ENCODE results near the gene SPART.
"Not testable (repeated sequence)": the region's sequence is repeated elsewhere in the genome, so short reads cannot be mapped to it uniquely, and the experiment has no call there.

The SPART gene

DNA sequence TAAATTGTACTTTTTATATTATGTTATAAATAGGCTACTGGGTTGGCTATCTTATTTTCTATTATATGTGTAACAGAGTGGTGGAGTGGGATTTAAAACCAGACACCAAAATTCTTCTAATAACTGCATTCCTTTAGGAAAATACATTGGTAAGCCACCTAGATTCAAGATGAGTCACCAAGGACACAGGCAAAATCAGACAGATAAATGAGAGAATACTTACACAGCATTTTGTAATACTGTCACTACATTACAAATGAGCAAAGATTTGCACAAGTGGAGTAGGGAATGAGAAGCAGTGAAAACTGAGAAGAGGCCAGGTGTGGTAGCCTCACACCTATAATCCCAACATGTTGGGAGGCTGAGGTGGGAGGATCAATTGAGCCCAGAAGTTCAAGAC lies 6.2 kb upstream of the SPART start:
- no peak for DNase-seq

GRCh38 chr13:36347531-36348210 lies 1.5 kb upstream of the SPART start:
- DNase-seq = no peak

- DNase-seq = peak; percentile 65
Observed at GRCh38 chr13:36345438-36346221, 564 bp downstream of the SPART start.

DNA sequence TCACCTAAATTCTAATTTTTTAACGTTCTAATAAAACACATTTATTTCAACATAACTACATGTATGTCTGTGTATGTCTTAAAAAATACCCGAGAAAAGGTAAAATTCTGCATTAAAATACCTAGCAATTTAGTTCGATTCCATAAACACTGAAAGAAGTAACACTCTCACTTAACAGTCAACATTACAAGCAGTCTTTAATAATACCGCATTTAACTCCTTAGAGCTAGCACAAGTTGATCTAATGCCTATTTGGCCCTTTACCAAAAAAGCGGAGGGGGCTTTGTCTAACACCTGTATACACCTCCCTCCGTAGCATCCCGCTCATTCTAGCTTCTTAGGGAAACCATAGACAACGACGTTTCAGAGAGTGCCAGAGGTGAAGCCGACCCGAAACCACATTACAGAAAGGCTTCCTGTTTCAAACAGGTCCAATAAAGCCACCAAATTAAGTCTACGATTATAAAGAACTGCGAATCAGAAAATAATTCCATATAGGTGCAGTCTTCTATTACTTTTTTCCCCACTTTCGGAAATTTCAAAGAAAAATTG lies 1.2 kb downstream of the SPART start:
- DNase-seq = peak; percentile 61

- DNase-seq = no peak
Observed at GRCh38 chr13:36344173-36344572, 2.0 kb downstream of the SPART start.

DNA sequence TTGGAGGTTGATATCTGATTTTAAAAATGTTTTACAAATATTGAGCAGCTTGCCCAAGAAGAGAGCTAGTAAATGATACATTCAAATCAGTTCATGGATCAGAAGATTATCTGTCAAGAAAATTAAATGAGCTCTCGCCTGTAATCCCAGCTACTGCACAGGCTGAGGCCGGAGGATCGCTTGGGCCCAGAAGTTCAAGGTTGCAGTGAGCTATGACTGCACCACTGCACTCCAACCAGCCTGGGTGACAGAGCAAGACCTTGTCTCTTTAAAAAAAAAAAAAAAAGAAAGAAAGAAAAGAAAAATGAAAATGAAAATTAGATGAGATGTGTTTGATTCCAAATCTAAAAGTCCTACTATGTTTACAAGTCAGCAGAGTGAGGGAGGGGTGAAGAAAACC lies 2.4 kb downstream of the SPART start:
- DNase-seq = no peak

DNA sequence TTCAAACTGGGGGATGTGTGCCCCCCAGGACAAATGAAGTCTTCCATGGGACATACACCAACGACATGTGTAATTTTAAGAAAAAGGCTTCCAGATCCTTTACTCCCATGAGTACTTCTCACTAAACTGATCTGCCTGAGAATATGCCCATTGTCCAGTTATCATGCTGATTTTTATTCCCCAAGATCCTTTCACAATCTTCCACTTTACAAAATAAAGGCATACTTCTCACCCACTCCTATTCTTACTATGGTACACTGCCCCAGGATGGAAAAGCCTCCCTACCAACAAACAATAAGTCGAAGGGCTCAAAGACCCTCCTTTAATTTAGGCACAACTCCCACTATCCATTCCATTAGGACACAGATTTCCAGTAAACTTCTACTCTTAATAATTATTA lies 3.5 kb downstream of the SPART start:
- DNase-seq = no peak

- DNase-seq = no peak
Observed at GRCh38 chr13:36341718-36342117, 4.5 kb downstream of the SPART start.

GRCh38 chr13:36339600-36340155 lies 6.5 kb downstream of the SPART start:
- no peak for DNase-seq

DNA sequence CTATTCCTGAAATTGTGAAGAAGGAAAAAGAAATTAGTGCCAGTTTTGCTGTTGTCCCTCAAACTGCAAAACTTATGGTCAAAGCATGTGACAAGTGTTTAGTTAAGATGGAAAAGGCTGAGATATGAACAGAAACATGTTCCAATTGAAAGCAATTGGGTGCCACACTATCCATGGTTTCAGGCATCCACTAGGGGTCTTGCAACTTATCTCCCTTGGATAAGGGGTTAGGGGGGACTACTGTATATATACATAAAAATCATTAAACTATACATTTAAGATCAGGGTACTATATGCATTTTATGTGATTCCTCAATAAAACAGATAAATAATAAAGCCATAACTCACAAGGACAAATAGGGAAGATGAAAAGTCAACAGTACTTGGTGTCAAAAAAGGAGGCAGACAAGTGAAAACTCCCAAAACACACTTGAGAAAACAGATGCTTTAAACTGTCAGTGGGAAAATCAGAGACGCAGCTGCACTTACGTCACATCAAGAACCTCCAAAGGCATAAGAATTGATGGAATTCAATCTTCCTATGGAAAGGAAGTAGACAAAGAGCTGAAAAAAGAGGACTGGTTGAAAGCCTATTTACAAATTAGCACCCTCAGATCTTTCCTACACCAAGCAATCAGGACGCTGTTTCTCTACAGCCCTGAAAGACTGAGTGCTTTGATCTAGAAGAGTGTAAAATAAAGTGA lies 8.1 kb downstream of the SPART start:
- DNase-seq = no peak

DNA sequence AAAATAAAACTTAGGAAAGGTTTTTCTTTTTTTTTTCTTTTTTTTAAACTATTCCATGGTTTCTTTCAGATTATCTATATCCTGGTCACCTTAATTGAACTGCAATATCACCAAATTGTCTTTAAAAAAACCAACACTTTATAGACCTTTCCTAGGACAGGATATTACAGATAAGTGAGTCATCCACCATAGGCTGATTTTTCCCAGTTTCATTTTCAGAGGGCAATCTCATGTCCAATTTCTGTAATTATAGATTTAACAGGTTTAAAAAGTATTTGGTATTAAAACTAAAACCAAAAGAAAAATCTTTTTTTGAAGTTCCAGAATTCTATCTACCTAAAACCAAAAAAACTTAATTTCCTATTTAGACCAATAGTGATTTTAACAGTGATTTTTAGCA lies 13.2 kb downstream of the SPART start:
- DNase-seq = no peak

GRCh38 chr13:36332255-36332654 lies 13.9 kb downstream of the SPART start:
- not testable (repeated sequence) for DNase-seq

DNA sequence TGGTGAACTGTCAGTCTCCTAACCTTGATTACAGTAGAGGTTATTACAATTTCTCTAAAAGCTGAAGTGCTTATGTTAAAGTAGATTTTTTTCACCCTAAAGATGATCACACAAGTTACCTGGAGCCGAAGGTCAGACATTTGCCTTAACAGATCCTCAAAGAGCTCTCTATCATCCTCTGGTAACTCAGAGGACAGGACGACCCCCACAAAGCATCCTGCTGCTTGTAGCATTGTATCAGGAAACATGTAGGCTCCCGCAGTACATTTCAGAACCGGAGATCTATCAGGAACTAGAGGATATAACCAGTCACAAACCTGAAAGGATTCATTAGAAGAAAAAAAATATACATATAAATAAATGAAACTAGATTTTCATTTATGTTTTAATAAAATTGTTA lies 14.9 kb downstream of the SPART start:
- no peak for DNase-seq

GRCh38 chr13:36329361-36329760 lies 16.8 kb downstream of the SPART start:
- DNase-seq = no peak

DNA sequence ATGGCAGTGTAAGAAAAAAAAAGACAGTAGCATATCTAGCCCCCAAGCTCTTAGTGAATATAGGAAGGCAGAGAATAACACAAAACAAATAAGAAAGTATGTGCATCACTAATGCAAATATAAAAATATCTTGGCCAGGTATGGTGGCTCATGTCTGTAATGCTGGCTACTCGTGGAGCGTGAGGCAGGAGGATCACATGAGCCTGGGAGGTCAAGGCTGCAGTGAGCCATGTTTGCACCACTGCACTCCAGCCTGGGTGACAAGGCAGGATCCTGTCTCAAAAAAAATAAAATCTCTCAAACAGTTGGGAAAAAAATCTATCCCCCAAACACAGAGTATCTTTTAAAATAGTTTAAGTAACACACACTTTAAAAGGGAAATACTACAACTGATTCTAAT lies 17.4 kb downstream of the SPART start:
- no peak for DNase-seq

GRCh38 chr13:36325912-36326311 lies 20.3 kb downstream of the SPART start:
- no peak for DNase-seq

DNA sequence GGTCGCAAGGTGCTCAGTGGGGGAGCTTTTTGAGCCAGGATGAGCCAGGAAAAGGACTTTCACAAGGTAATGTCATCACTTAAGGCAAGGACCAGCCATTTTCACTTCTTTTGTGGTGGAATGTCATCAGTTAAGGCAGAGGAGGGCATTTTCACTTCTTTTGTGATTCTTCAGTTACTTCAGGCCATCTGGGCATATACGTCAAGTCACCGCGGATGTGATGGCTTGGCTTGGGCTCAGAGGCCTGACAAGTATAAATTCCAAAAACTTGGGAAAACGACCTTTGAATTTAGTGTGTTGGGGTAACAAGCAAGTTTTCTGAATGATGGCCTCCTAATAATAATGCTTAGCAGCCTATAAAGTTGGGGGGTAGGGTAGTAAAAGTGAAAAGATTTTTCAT lies 21.3 kb downstream of the SPART start:
- not testable (repeated sequence) for DNase-seq

DNA sequence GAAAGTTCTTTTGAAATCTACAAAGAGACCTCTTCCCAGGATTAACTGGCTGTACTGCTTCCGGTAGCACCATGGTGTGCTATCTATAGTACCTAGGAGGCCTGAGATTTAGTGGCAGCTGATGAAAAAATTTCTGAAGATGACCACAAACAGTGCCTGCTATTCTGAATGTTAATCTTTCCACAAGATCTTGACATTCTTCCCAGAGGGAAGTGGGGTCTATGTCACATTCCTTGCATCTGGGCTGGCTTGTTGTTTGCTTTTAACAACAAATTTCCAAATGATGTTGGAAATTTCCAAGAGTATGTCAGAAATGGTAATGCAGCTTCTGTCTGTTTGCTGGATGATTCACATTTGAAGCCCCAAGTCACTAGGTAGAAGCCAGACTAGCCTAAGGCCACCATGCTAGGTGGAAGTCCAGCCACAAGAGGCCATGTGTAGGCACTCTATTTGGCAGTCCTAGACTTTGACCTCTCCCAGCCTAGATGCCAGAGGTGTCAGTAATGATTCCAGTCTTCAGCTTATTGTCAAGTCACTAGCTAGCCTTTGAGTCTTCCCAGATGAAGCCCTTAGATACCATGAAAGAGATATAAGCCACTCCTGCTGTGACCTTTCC lies 22.1 kb downstream of the SPART start:
- no peak for DNase-seq

DNA sequence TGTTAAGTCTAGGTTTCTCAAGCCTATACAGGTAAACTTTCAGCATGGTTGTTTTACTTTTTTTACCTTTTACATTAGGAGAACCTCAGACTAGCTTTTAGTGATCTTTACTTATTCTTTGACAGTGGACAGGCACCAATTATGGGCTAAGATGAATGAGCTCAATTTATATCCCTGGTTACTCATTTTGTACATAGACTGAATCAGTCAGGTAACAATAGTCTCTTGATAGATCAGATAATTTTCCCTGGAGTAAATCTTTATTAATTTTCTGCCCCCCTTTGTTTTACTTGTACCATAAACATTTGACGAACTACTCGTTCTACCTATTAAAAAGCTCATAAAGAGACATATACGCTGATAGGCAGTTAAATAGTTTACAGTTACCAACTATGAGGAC lies 22.8 kb downstream of the SPART start:
- no peak for DNase-seq

DNA sequence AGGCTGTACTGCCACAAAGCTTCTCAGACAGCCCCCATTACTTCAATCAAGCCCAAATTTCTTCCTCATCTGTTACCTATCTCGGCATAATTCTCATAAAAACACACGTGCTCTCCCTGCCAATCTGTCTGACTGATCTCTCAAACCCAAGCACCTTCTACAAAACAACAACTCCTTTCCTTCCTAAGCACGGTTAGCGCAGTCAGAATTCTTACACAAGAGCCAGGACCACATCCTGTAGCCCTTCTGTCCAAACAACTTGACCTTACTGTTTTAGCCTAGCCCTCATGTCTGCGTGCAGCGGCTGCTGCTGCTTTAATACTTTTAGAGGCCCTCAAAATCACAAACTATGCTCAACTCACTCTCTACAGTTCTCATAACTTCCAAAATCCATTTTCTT lies 26.4 kb downstream of the SPART start:
- not testable (repeated sequence) for DNase-seq

- no peak for DNase-seq
Observed at GRCh38 chr13:36313047-36313969, 32.9 kb downstream of the SPART start.
